Hematopoietic multipotent progenitor cell (in vitro differentiated cells): ENCODE results near the gene ATRX. TPM values are rescaled to one million over a fixed set of nuclear protein-coding genes. Genes with fewer than 3 reads are reported as not detected.
"Not testable (repeated sequence)": the region's sequence is repeated elsewhere in the genome, so short reads cannot be mapped to it uniquely, and the experiment has no call there.

Experiments used
- DNase-seq, 3 donors: peaks; one replicate each; pipeline ENCODE4 v3.0.0-alpha.2; 2011 to 2015; ENCODE audit warnings: low read depth in 2 of 3, low spot score in 2 of 3
- total RNA-seq: library from RNA; depleted of rRNA; stranded (reverse); fragments of >200 nt; gene quantifications from one replicate; pipeline ENCODE4 v1.2.3, GENCODE V29; 2012

Gene ATRX
- total RNA-seq, 1 donor: 132 TPM

DNA sequence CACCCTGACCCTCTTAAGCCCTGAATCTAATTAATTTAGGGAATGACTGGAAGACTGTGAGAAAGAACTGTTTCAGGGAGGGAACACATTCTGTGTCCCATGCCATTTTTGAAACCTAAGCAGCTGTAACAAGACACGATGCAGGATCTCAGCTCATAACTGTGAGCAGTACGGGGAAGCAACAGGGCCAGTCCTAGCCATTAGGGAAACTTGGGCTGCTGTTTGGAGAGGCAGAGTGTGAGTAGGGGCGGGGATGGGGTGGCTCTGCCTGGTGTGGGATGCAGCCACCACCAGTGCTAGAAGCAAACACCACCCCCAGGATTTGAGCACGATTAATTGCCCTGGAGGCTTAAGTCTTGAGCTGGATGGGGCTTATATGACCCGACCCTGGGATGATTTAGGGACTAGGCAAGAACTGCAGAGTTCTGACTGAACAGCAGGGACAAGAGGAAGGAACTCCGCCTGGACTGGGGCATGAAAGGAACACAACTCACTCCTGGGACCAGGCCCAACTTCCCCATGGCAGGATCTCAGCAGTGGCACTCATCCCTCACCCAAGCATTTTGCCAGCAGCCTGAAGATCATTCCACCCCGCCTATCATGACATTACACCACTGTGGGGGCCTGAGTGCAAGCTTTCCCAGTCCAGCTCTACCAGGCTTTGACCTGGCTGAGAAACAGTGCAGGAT is 43.1 kb downstream of the ATRX start:
- no peak for DNase-seq

DNA sequence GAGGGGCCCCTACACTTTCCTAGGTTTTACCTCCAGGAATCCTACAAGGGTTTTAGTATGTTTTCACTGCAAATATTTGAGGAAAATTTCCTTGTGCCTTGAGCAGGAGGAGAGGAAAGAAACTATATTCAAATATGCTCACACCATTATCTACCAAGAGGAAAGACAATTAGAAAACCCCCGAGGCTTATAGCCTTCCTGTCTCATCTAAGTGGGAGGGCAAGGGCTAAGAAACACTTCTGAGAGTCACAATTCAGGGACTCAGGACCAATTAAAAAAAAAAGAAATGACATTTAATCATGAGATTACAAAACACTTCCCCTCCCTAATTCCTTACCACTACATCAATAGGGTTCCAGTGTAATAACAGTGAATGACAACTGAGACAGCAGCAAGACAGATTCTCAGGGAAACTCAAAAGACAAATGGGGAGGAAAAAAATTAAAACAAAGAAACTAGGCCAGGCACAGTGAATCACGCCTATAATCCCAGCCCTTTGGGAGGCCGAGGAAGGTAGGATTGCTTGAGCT is 45.6 kb downstream of the ATRX start:
- DNase-seq: no peak

DNA sequence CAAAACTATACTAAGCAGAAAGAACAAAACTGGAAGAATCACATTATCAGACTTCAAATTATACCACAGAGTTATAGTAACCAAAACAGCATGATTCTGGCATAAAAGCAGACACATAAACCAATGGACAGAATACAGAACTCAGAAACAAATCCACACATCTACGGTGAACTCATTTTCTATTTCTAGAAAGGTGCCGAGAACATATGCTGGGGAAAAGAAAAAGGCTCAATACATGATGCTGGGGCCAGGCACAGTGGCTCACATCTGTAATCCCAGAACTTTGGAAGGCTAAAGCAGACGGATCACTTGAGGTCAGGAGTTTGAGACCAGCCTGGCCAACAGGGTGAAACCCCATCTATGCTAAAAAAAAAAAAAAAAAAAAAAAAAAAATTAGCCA is 52.7 kb downstream of the ATRX start:
- no peak for DNase-seq

DNA sequence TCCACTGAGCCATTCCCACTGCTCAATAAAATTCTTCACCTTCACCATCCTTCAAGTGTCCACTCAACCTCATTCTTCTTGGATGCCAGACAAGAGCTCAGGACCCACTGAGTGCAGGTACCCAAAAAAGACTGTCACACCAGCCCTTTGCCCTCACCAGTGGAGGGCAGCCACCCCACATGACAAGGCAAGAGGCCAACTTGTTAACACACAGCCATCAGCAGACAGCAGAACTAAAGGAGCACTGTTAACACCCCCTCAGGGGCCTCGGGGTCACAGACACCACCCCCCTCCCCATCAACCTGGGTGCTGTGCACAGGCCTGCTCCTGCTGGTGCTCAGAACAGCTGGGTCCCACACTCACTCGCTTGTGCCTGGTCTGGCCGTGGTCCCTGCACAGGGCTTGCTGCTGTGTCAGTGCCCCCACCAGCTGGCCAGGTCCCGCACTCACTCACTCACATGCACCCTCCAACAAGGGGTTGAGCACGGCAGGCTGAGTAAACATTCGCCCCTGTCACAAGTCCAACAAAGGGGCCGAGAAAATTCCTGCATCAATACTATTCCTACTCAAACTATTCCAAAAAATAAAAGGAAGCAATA is 54.1 kb downstream of the ATRX start:
- no peak for DNase-seq

DNA sequence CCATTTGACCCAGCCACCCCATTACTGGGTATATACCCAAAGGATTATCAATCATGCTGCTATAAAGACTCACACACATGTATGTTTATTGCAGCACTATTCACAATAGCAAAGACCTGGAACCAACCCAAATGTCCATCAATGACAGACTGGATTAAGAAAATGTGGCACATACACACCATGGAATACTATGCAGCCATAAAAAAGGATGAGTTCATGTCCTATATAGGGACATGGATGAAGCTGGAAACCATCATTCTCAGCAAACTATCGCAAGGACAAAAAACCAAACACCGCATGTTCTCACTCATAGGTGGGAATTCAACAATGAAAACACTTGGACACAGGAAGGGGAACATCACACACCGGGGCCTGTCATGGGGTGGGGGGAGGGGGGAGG is 59.9 kb downstream of the ATRX start:
- not testable (repeated sequence) for DNase-seq

DNA sequence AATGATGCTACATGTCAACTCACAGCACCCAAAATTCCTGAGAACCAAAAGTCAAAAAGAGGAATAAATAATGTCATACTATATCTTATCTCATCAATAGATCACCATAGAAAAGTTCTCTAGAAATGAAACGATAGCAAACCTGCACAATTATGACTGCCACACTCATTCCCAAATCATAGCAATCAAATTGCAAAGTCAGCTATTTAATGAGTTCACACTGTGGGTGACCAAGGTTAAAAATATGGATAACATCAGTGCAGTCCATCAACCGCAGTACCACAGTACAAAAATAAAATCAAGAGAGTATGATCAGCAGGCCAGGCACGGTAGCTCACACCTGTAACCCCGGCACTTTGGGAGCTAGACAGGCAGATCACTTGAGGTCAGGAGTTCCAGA is 62.3 kb downstream of the ATRX start:
- DNase-seq: no peak

DNA sequence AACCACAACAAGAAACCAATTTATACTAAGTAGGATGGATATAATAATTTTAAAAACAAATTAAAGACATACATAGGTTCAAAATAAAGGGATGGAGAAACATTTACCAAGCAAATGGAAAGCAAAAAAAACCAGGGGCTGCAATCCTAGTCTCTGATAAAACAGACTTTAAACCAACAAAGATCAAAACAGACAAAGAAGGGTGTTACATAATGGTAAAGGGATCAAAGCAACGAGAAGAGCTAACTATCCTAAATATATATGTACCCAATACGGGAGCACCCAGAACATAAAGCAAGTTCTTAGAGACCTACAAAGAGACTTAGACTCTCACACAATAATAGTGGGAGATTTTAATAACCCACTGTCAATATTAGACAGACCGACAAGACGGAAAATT is 66.6 kb downstream of the ATRX start:
- no peak for DNase-seq

DNA sequence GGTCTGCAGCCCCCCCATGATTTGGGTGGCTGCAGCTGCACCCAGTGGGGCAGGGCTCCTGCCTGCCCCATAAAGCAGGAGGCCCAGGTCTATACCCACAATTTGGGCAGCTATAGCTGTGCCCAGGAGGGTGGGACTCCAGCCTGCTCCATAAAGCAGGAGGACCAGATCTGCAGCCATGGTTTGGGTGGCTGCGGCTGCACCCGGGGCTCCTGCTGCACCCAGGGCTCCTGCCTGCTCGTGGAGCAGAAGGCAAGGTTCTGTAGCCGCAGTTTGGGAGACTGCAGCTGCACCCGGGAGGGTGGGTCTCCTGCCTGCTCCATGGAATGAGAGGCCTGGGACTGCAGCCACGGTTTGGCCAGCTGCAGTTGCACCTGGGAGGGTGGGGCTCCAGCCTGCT is 81.1 kb downstream of the ATRX start:
- no peak for DNase-seq

DNA sequence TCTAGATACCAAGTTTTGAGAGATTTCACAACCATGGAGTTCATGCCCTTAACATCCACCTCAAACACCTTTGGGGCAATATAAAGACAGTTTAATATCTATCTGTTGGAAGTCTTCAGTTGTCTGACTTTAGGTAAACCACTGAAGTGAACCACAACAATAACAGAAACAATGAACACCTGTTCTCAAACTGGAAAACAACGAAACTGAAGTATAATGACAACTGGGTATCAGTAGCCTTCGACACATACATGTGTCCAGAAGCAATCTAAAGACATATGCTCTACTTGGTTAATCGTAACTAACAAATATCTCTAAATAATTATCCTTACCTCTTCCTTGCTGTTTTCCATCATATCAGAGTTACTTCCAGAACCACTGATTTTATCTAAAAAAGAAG is 87.8 kb downstream of the ATRX start:
- DNase-seq: no peak

DNA sequence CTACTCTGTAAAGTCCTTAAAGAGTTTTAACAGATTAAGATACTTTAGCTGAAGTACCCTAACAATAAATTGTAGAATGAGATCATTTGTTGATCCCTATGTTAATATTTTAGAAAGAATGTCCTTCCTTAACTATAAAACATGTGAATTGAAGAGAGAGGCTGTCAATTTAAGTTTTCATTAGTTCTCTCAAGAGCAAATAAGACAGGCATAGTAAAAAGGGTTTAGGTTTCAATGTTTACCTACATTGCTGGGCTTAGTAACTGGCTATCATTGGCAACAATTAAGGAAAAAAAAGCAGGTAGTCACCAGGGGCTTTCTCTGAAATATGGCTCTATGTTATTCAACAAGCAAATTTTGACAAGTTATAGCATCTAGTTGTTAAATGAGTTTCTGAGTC is 91.5 kb downstream of the ATRX start:
- no peak for DNase-seq

DNA sequence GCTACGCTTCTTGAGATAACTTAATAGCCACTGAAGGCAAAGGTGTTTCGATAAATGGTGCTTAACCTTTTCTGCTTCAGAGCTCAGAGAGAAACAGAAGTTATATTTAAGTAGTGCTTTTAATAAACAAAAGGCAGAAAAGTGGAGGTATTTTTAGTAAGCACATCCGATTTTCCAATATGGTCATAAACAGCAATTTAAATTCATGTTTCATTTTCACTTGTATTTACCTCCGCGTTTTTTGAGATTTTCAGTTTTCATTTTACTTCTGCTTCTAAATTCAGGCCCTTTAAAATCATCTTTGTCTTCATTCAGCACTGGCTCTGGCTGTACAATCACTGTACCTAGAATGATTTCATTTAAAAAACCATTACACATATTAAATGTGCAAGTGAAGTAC is 92.4 kb downstream of the ATRX start:
- DNase-seq: no peak

DNA sequence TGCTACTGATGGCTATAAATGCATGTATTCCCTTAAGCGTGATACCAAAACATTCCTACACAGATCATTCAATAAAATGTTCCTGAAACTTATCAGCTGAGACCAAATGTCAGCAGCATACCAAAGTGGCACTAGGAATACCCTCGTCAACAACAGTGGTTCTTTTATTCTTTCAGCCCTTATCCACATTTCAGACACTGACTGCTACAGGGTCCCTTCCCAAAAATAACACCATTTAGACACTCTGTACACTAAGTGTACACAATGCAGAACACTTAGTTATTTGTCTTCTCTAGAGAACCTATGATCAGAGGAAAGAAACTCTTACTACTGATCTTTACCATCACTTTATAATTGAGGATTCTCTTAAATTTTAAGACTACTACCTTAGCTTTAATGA is 94.1 kb downstream of the ATRX start:
- DNase-seq: no peak

DNA sequence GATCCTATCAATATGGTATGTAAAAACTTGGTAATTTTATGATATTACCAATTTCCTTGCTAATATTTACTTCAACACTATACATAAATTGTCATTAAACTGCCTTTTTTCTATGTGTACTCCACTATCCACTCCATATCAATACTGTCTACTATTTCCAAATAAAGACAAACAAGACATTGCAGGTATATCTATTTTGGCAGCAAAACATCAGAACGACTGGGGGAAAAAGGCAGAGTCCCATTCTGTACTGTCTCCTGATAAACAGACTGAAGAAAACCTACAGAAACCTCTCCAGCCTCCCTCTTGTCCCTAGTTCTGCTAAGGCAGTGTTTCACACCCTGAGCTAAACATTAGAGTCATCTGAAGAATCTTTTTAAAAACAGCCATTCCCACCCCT is 96.6 kb downstream of the ATRX start:
- no peak for DNase-seq

DNA sequence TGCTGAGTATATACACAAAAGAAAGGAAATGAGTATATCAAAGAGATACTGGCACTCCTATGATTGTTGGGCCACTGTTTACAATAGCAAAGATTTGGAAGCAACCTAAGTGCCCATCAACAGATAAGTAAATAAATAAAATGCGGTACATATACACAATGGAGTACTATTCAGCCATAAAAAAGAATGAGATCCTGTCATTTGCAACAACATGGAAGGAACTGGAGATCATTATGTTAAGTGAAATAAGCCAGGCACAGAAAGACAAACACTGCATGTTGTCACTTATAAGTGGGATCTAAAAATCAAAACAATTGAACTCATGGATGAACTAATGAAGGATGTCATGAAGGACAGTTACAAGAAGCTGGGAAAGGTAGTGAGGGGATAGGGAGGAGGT is 100.3 kb downstream of the ATRX start:
- DNase-seq: not testable (repeated sequence)

DNA sequence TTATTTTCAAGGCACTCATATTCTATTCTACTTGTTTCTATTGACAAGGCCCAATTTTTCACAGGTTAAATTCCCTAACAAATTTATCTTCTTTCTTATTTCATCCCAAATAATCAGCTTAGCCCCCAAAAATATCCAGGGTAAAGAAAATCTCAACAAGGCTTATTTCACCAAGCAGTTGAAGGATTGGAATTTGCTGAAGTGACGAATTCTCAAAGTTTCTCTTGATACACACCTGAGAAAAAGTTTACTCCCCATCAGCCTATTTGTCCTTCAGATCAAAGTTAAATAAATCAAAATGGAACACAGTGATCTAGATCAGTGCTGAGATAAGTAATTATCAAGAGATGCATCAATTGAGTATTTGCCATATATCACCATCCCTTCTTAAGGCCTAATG is 106.9 kb downstream of the ATRX start:
- no peak for DNase-seq

DNA sequence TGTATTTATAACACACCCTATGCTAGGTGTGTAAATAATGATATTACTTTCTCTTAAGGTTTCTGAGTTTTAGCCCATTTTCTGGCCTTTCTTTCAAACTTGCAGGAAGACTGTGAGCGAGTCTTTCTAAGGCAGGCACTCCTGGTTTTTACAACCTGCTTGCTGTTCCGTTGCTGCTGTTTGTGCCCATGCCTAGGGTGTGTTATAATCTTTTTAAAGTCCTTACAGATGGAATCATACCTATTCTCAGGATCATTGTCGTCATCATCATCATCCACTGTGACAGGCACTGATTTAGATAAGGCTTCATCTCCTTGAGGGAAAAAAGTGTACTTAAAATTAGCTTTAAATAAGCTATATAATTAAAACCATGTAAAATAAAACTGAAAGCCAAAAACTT is 110.0 kb downstream of the ATRX start:
- DNase-seq: no peak

DNA sequence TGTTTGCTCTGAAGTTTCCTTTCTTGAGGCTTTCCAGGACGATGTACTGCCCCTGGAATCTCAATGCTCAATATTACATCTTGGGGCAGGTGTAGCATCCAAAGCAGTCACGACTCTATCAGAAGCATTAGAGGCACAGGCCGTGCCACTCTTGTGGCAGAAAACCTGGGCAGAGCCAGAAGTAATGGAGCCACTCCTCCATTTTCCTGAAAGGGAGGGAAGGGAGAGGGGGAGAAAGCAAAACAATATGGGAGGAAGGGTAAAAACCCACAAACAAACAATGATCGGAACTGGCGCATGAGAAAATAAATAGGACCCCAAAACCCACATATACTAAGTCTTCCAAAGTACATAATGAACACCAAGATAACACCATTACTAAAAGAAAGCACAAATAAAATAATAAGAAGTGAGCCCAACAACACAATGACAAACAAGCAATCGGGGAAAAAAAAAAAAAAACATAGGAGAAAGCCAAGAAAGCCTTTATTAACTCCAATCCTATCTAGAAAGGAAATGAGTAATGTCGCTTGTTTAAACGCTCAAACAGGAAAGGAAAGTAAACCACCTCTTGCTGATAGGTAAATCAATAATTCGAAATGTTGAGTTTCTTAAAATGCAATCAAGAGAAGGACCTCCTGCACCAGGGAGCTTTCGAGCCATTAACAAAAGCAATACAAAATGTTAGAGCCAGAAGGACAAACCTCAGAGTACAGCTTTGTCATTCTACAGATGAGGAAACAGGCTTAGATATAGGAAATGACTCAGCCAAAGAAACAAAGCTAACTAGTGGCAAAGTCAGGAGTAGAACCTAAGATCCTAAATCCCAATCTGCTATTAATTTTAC is 117.4 kb downstream of the ATRX start:
- DNase-seq: peak in 2 of 3 donors; percentile 29 to 47

DNA sequence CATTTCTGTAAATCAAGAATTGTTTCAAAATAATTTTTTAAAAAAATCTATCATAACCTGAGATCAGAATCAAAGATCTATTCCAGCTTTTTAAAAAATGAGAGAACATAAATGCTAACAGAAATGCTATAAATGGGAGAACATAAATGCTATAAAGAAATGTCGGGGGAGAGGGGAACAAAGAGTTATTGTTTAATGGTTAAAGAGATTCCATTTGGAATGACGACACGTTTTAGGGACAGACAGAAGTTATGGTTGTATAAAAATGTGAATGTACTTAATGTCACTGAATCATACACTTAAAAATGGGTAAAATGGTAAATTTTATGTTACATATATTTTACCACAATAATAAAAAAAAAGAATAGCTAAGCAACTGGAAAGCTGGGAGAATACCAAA is 127.1 kb downstream of the ATRX start:
- DNase-seq: no peak

DNA sequence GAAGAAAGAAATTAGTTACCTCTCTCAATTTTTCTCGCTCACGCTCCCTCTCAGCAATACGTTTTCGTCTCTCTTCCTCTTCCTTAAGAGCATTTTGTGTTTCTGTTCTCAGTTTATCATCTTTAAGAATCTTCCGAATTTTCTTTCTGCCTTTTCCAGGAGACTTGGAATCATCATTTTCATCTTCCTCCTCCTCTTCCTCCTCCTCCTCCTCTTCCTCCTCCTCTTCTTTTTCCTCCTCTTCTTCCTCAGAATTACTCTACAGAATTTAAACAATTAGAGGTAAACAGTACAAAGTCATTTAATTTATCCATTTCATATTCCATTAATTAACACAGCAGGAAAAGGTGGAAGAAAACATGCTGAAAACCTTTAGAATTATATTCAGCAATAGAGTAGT is 133.9 kb downstream of the ATRX start:
- no peak for DNase-seq

DNA sequence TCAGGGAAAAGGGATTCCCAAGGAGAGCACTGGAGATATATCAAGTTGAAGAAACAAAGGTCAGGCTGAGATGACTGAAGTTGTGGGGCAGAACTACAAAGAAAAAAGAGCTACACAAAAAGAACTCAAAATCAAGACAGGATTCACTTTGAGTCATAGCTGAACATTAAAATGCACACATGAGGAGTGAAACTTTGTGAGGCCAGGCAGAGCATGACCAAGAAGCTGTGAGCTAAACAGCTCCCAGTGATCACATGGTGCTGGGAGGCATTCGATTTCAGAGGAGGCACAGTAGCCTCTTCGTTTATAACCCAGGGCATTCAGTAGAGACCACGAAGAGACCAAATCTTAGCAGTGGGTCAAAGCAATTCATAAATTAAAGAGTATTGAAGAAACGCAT is 145.3 kb downstream of the ATRX start:
- no peak for DNase-seq

DNA sequence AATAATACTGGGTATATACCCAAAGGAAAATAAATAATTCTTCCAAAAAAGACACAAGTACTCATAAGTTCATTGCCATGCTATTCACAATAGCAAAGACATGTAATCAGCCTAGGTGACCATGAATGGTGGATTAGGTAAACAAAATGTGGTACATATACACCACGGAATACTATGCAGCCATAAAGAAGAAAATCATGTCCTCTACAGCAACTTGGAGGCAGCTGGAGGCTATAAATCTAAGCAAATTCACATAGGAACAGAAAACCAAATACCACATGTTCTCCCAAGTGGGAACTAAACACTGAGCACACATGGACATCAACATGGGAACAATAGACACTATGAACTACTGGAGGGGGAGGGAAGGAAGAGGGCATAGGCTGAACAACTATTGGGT is 146.2 kb downstream of the ATRX start:
- DNase-seq: no peak

DNA sequence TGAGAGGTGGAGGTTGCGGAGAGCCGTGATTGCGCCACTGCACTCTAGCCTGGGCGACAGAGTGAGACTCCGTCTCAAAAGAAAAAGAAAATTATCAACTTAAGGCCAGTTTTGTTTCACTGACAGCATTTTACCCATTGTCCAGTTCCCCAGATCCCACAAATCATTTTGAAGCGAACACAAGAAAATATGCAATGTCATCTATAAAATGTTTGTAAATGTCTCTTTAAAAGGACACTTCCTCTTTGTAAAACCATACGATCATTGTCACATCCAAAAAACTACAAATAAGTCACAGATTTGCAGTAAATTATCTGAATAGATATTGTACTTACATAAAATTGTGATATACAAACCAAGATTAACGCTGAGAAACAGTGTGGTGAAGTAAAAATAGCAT is 147.6 kb downstream of the ATRX start:
- no peak for DNase-seq
